HAP-1 (cell line): Measurements from ENCODE around the gene CPLX3.

Experiments used
- DNase-seq, 2 experiments: peaks; one replicate each; pipeline ENCODE4 v3.0.0-alpha.2; 2016 to 2020; ENCODE audit warnings: low spot score in 2 of 2
- H3K27me3 ChIP-seq: fragments of 250-450 bp; sonication (Bioruptor Pico); 2 replicates; pipeline ENCODE4 v1.5.1; 2020; ENCODE audit warnings: low read depth, mild to moderate bottlenecking, moderate library complexity
- H3K36me3 ChIP-seq: fragments of 250-450 bp; sonication (Bioruptor Pico); replicated peaks from 2 replicates; pipeline ENCODE4 v1.5.1; 2020; ENCODE audit warnings: mild to moderate bottlenecking
- H3K4me1 ChIP-seq: fragments of 250-450 bp; sonication (Bioruptor Pico); 2 replicates; pipeline ENCODE4 v1.5.1; 2020; ENCODE audit warnings: mild to moderate bottlenecking
- H3K4me3 ChIP-seq: fragments of 250-450 bp; sonication (Bioruptor Pico); 2 replicates; pipeline ENCODE4 v1.5.1; 2020; ENCODE audit warnings: mild to moderate bottlenecking, moderate library complexity
- H3K9me3 ChIP-seq: fragments of 250-450 bp; sonication (Bioruptor Pico); 2 replicates; pipeline ENCODE4 v1.5.1; 2020; ENCODE audit warnings: mild to moderate bottlenecking, moderate library complexity
- in situ Hi-C: fragments of 300-500 bp; cut with MboI; formaldehyde crosslinking; loops from 3 replicates; pipeline ENCODE4 v1.14.3; 2020; ENCODE audit warnings: low sequenced_read_pairs, inconsistent platforms, mixed read lengths

Gene CPLX3

DNA sequence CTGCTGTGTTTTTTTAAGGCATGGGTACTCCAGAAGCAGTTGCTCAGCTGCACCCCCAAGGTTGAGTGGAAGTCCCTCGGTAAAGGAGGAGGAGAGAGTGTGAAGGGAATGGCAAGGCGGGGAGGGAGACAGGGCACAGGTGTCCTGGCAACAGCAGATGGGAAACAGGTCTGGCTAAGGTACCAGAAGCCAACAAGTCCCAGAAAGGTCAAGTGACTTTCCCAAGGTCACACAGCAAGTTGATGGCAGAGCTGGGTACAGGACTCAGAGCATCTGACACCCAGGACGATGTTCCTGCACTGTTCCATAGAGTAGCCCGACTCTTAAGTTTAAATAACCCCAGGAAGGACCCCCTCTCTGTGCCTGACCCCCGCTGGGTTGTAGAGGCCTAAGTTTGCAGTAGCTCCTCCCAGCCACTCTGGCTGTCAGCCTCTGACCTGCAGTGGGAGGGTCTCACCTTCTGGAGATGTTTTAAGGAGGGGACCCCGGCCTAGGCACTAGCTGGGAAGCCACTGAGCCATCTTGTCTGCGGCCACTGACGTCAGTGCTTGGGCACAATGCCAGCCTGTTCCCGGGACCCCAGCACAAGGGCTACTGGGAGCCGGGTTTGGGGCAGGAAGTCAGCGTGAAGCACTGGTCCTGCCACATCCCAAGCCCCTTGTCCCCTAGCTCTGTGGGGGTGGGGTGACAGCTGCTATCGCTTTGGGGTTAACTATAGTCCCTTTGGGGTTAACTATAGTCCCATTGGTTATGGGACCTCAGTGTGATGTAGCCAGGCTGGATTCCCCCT, 34.0 kb upstream of the CPLX3 start:
- H3K9me3 ChIP-seq = no peaks in the 10 kb centered on the region
- H3K4me3 ChIP-seq = no peak overlapping the region
- in situ Hi-C loops = no loop called here
- peaks cover 2% of the 10 kb centered on the region; the same call in 1 of the 2 replicates for H3K4me1 ChIP-seq
- no peaks in the 10 kb centered on the region for H3K27me3 ChIP-seq
- no peak for DNase-seq
- H3K36me3 ChIP-seq = peaks cover 27% of the 10 kb centered on the region

DNA sequence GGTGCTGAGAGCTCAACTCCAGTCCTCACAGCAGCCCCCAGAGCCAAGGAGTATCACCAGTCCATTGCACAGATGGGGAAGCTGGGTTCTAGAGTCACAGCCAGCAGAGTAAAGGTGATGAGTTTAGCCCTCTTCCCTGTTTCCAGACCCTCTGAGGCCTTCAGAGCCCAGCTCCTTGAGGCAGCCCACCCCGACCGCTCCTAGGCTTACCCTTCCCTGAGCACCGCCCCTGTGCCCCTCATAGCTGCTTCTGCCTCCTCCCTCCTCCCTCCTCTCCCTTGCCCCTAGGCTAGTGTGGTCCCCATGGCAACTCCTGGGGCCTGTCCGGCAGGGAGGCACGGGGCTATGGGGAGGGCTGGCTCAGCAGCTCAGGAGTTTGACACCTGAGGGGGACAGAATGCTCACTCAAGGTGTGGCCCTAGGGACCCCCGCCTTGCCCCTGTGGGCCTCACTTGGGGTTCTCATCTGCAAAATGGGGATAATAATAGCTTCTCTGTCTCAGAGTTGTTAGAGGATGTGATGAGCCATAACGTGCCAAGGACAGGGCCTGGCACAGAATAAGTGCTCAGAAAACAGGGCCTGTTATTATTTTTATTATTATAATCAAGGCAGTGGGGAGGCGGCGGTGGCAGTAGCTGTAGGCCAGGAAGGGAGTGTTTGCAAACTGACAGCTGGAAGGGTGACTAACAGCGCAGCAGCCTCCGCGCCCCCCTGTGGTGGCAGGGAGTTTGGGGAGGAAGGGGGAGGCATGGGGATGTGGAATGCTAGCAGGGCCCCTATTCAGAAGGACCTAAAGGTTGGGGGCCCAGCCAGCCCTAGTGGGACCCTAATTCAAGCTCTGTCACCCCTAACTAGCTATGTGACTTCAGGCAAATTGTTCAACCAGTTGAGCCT, 33.0 kb upstream of the CPLX3 start:
- H3K36me3 ChIP-seq = peaks cover 30% of the 10 kb centered on the region

DNA sequence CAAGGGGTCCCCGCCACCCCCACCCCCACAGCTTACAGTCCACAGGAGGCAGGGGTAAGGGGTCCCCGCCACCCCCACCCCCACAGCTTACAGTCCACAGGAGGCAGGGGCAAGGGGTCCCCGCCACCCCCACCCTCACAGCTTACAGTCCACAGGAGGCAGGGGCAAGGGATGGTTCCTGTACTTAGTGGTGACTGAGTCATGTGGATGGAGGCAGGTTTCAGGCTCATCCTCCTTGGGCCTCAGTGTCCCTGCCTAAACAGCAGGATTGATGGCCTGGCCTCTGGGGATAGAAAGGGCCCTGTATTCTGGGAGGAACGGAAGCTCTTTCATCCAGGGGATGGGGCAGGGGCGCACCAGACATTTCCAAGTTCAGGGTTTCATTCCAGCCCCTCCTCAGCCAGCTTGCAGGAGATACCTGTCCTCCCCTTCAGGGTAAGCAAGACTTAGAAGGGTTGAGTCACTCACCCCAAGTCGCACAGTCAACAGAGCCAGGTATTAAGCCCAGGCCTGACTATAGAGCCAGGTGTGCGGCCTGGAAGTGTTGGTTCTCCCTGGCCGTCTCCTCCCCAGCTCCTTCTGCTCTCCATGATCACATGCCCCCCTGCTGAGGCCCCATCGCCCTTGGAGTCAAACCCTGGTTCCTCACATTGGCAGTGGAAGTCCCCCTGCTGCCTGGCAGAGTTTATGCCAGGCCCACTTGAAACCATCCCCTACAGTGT, 32.0 kb upstream of the CPLX3 start:
- peaks cover 32% of the 10 kb centered on the region for H3K36me3 ChIP-seq
- no peaks in the 10 kb centered on the region for H3K27me3 ChIP-seq
- in situ Hi-C loops = no loop called here
- H3K9me3 ChIP-seq = no peaks in the 10 kb centered on the region
- no peak overlapping the region for H3K4me3 ChIP-seq
- H3K4me1 ChIP-seq = no peaks in the 10 kb centered on the region; the same call in 1 of the 2 replicates
- DNase-seq = no peak

More for the DNA sequence above, 33.0 kb upstream of the CPLX3 start:
- in situ Hi-C loops = no loop called here
- peak in 1 of 2 experiments; percentile 51 for DNase-seq
- H3K9me3 ChIP-seq = no peaks in the 10 kb centered on the region
- H3K4me1 ChIP-seq = no peaks in the 10 kb centered on the region; the same call in 1 of the 2 replicates
- no peak overlapping the region for H3K4me3 ChIP-seq
- H3K27me3 ChIP-seq = no peaks in the 10 kb centered on the region

DNA sequence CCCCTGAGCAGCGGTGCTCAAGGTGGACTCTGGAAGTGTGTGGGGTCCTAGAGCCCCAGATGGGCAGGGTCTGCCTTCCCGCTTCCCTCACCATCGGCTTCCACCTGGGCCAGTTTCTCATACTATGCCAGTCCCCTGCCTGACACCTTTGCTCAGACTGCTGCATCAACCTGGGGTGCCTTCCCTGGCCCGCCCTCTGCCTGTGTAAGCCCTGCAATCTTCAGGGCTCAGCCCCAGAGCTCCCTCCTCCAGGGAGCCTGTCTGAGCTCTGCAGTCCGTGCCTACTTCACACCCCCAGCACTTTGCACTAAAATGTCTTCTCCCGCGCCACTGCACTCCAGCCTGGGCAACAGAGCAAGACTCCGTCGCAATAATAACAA, 31.5 kb upstream of the CPLX3 start:
- H3K4me1 ChIP-seq = no peaks in the 10 kb centered on the region; the same call in 1 of the 2 replicates
- H3K36me3 ChIP-seq = peaks cover 32% of the 10 kb centered on the region
- H3K27me3 ChIP-seq = no peaks in the 10 kb centered on the region
- no peak overlapping the region for H3K4me3 ChIP-seq
- no peaks in the 10 kb centered on the region for H3K9me3 ChIP-seq
- no peak for DNase-seq
- in situ Hi-C loops = no loop called here

DNA sequence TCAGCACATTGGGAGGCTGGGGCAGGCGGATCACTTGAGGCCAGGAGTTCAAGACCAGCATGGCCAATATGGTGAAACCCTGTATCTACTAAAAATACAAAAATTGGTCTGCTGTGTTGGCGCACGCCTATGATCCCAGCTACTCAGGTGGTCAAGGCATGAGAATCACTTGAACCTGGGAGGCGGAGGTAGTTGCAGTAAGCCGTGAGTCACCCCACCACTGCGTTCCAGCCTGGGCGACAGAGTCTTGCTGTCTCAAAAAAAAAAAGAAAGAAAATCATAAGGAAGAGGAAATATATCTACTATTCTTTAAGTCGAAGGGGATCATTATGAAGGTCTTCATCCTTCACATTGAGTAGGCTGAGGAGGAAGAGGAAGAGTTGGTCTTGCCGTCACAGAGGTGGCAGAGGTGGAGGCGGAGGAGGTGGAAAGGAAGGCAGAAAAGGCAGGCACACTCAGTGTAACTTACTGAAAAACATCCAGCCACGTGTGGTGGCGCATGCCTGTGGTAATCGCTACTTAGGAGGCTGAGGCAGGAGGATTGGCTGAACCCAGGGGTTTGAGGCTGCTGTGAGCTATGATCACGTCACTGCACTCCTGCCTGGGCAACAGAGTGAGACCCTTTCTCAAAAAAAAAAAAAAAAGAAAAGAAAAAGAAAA, 30.3 kb upstream of the CPLX3 start:
- in situ Hi-C loops = no loop called here
- no peak for DNase-seq
- Histone ChIP-seq H3K4me3 (no peak overlapping the region), H3K36me3 (peaks cover 38% of the 10 kb centered on the region), H3K4me1 (no peaks in the 10 kb centered on the region), H3K9me3 (no peaks in the 10 kb centered on the region), H3K27me3 (no peaks in the 10 kb centered on the region)

DNA sequence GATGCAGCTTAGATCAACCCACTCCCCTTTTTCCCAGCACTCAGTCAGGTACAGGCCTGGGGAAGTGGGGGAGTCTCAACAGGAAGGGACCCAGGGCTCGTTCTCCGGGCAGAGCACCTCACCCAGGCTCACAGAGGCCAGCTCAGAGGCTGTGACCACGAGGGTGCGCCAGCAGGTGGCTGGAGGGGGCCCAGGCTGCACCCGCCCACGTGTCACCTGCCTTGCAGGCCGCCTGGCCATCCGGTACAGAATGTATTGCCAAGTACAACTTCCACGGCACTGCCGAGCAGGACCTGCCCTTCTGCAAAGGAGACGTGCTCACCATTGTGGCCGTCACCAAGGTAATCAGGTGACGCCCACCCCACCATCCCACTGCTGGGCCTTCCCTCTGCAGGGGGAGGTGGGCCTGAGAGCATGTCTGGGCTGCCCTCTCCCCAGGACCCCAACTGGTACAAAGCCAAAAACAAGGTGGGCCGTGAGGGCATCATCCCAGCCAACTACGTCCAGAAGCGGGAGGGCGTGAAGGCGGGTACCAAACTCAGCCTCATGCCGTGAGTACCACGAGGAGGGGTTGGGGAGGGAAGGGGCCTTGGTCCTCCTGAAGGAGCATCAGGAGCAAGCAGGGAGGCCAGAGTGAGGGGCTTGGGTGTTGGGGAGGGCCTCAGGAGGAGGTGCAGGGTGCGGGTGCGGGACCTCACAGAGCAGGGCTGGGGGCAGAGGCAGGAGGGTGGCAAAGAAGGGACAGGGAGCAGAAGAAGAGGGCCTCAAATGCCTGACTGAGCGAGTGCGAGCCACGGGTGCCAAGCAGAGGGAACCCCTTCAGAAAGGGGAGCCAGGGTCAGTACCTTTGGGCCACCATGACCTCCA, 27.8 kb upstream of the CPLX3 start:
- H3K4me1 ChIP-seq = no peaks in the 10 kb centered on the region
- H3K27me3 ChIP-seq = no peaks in the 10 kb centered on the region
- no peak overlapping the region for H3K4me3 ChIP-seq
- H3K9me3 ChIP-seq = no peaks in the 10 kb centered on the region
- DNase-seq = no peak
- in situ Hi-C loops = no loop called here
- peaks cover 60% of the 10 kb centered on the region for H3K36me3 ChIP-seq

DNA sequence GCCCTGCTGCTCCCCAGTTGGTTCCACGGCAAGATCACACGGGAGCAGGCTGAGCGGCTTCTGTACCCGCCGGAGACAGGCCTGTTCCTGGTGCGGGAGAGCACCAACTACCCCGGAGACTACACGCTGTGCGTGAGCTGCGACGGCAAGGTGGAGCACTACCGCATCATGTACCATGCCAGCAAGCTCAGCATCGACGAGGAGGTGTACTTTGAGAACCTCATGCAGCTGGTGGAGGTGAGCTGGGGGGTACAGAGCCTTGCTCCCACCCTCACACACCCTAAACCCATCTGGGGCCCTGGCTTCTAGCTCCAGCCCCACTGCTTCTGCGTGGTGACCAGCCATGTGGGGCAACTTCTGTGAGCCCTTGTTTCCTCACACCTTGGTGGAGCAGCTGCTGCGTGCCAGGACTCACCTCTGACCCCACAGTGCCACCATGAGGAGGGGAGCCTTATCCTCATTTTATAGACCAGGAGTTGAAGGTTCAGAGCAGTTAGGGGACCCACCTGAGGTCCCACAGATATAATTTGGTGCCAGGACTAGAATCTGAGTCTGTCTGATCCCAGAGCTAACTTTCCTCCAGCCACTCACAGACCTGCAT, 27.1 kb upstream of the CPLX3 start:
- no peaks in the 10 kb centered on the region for H3K9me3 ChIP-seq
- H3K27me3 ChIP-seq = no peaks in the 10 kb centered on the region
- H3K4me1 ChIP-seq = no peaks in the 10 kb centered on the region
- DNase-seq = no peak
- in situ Hi-C loops = no loop called here
- peaks cover 66% of the 10 kb centered on the region for H3K36me3 ChIP-seq
- H3K4me3 ChIP-seq = no peak overlapping the region

DNA sequence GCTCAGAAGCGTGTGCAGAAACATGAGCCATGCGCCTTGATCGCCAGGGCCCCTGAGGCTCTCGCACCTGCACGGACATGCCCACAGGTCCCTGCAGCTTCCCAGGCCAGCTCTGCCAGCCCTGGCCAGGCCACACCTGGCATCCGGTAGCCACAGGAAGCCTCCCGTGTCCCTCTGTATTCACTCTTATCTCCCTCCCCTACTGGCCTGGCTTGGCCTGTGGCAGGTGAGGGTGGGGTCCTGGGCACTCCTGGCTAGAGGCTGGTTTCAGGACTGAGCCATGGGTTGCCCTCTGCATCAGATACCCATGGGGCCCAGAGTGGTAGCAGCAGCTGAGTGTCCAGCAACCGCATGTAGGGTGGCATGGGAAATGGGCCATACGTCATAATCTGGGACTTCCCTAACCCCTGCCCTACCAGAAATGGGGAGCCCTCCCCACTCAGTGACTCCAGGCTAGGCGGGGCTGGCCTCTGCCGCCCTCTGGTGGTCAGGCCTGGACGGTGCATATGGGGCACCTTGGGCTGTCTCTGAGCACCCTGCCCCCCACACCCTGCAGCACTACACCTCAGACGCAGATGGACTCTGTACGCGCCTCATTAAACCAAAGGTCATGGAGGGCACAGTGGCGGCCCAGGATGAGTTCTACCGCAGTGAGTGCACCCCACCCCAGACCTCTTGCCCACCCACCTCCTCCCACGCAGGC, 26.4 kb upstream of the CPLX3 start:
- Histone ChIP-seq H3K9me3 (no peaks in the 10 kb centered on the region), H3K36me3 (peaks cover 66% of the 10 kb centered on the region), H3K27me3 (no peaks in the 10 kb centered on the region), H3K4me1 (no peaks in the 10 kb centered on the region), H3K4me3 (no peak overlapping the region)
- DNase-seq = peak; percentile 74 to 89
- in situ Hi-C loops = loop anchor here (25.0 kb wide), 1 partner anchor 512 kb away; no protein-coding TSS in a partner anchor

DNA sequence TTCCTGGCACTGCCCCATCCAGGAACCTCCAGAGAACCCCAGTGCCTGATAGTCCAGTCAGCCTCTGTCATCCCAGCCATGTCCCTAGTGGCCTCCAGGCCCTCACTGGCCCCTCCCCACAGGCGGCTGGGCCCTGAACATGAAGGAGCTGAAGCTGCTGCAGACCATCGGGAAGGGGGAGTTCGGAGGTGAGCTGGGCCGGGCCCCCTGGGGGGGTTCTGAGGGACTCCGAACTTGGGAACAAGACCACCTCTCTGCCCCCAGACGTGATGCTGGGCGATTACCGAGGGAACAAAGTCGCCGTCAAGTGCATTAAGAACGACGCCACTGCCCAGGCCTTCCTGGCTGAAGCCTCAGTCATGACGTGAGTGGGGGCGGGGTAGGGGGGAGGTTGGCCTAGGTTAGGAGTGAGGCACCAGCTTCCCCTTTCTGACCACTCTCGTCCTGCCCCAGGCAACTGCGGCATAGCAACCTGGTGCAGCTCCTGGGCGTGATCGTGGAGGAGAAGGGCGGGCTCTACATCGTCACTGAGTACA, 25.8 kb upstream of the CPLX3 start:
- DNase-seq = no peak
- Histone ChIP-seq H3K27me3 (no peaks in the 10 kb centered on the region), H3K36me3 (peaks cover 66% of the 10 kb centered on the region), H3K4me1 (no peaks in the 10 kb centered on the region), H3K4me3 (no peak overlapping the region), H3K9me3 (no peaks in the 10 kb centered on the region)
- in situ Hi-C loops = loop anchor here (25.0 kb wide), 1 partner anchor 512 kb away; no protein-coding TSS in a partner anchor

DNA sequence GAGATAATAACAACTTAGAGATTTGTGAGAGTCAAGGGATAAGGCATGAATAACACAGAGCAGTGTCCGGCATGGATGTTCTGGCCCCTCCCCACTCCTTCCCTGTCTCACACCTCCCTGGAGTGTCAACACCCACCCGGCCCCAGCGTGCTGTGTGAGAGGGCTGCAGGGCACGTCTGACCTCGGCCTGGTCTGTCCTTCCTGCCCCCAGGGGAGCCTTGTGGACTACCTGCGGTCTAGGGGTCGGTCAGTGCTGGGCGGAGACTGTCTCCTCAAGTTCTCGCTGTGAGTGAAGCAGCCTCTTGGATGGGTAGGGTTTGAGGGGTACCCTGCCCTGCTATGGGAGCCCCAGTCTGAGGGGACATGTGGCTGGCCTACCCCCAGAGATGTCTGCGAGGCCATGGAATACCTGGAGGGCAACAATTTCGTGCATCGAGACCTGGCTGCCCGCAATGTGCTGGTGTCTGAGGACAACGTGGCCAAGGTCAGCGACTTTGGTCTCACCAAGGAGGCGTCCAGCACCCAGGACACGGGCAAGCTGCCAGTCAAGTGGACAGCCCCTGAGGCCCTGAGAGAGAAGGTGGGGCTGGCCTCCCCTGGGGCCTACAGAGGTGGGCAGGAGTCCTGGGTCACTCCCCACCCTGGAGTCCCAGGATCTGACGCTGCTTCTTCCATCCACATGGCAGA, 25.0 kb upstream of the CPLX3 start:
- H3K27me3 ChIP-seq = no peaks in the 10 kb centered on the region
- no peak for DNase-seq
- H3K4me3 ChIP-seq = no peak overlapping the region
- peaks cover 66% of the 10 kb centered on the region for H3K36me3 ChIP-seq
- H3K4me1 ChIP-seq = no peaks in the 10 kb centered on the region
- H3K9me3 ChIP-seq = no peaks in the 10 kb centered on the region
- in situ Hi-C loops = loop anchor here (25.0 kb wide), 1 partner anchor 511 kb away; no protein-coding TSS in a partner anchor

DNA sequence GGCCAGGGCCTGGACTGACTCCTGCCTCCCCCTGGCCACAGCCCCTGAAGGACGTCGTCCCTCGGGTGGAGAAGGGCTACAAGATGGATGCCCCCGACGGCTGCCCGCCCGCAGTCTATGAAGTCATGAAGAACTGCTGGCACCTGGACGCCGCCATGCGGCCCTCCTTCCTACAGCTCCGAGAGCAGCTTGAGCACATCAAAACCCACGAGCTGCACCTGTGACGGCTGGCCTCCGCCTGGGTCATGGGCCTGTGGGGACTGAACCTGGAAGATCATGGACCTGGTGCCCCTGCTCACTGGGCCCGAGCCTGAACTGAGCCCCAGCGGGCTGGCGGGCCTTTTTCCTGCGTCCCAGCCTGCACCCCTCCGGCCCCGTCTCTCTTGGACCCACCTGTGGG, 24.1 kb upstream of the CPLX3 start:
- H3K36me3 ChIP-seq = peaks cover 66% of the 10 kb centered on the region
- H3K27me3 ChIP-seq = no peaks in the 10 kb centered on the region
- in situ Hi-C loops = loop anchor here (25.0 kb wide), 1 partner anchor 510 kb away; no protein-coding TSS in a partner anchor
- DNase-seq = no peak
- H3K4me3 ChIP-seq = no peak overlapping the region
- H3K9me3 ChIP-seq = no peaks in the 10 kb centered on the region
- no peaks in the 10 kb centered on the region for H3K4me1 ChIP-seq
